SK-N-SH (cell line): ENCODE results near the gene MAD1L1. TPM values are rescaled to one million over a fixed set of nuclear protein-coding genes. Genes with fewer than 3 reads are reported as not detected.

Experiments
- CTCF ChIA-PET: fragments of 300-600, 350-600 bp; formaldehyde crosslinking; extraction: SDS; loops from one replicate; lab custom pipeline; 2021; lab: Yijun Ruan, JAX
- POLR2A ChIA-PET: fragments of 350-600 bp; sonication (Branson Sonifier 250); formaldehyde crosslinking; extraction: SDS; loops from one replicate; lab custom pipeline; 2020; ENCODE audit warnings: antibody characterized with exemption, inconsistent platforms; lab: Yijun Ruan, JAX
- DNase-seq: peaks from one replicate; pipeline ENCODE4 v3.0.0; 2012
- H2AFZ ChIP-seq: fragments of 200-600 bp; sonication (generic); 2 replicates; pipeline ENCODE4 v1.8.1; 2016; ENCODE audit warnings: antibody characterized with exemption, mild to moderate bottlenecking, low read depth
- H3F3A ChIP-seq: fragments of 200-600 bp; sonication (generic); replicated peaks from 2 replicates; pipeline ENCODE3; 2016; ENCODE audit warnings: antibody characterized with exemption, mild to moderate bottlenecking; ENCODE audit not compliant: insufficient read depth
- H3K27ac ChIP-seq, 2 experiments: fragments of 200-500 bp in 1 of 2; fragments of 200-600 bp in 1 of 2; sonication (Bioruptor generic) in 1 of 2; sonication (generic), shearing (Covaris generic) in 1 of 2; 2 replicates each; pipeline versions ENCODE4 v1.5.1 to v1.6.1; 2014 to 2016; ENCODE audit warnings: low read depth in 2 of 2, inconsistent platforms in 1 of 2, low read length in 1 of 2, mild to moderate bottlenecking in 1 of 2, mixed read lengths in 1 of 2
- H3K27me3 ChIP-seq: fragments of 200-600 bp; sonication (generic), shearing (Covaris generic); 2 replicates; pipeline ENCODE4 v1.6.1; 2016; ENCODE audit warnings: mixed run types; ENCODE audit not compliant: insufficient read depth
- H3K36me3 ChIP-seq, 2 experiments: fragments of 200-500 bp in 1 of 2; fragments of 200-600 bp in 1 of 2; sonication (Bioruptor generic) in 1 of 2; sonication (generic) in 1 of 2; replicated peaks in 1 of 2; 2 replicates each; pipeline versions ENCODE3 to v1.5.1; 2014 to 2016; ENCODE audit warnings: low read length in 1 of 2, mild to moderate bottlenecking in 1 of 2; ENCODE audit not compliant: insufficient read depth in 2 of 2, control insufficient read depth in 1 of 2
- H3K4me1 ChIP-seq, 2 experiments: fragments of 200-500 bp in 1 of 2; fragments of 200-600 bp in 1 of 2; sonication (Bioruptor generic) in 1 of 2; sonication (generic), shearing (Covaris generic) in 1 of 2; 2 replicates each; pipeline versions ENCODE4 v1.5.1 to v1.6.1; 2014 to 2016; ENCODE audit warnings: low read depth in 1 of 2, low read length in 1 of 2, mixed run types in 1 of 2; ENCODE audit not compliant: insufficient read depth in 2 of 2, control insufficient read depth in 1 of 2
- H3K4me2 ChIP-seq: fragments of 200-600 bp; sonication (generic), shearing (Covaris generic); 2 replicates; pipeline ENCODE4 v1.6.1; 2017; ENCODE audit warnings: mixed run types
- H3K4me3 ChIP-seq, 2 experiments: fragments of 200-500 bp in 1 of 2; fragments of 200-600 bp in 1 of 2; sonication (Bioruptor generic) in 1 of 2; sonication (generic), shearing (Covaris generic) in 1 of 2; 2 replicates each; pipeline versions ENCODE4 v1.5.1 to v1.8.1; 2014 to 2016; ENCODE audit warnings: low read depth in 2 of 2, inconsistent platforms in 1 of 2, low read length in 1 of 2, mild to moderate bottlenecking in 1 of 2, mixed read lengths in 1 of 2, moderate library complexity in 1 of 2
- H3K79me2 ChIP-seq: fragments of 200-600 bp; sonication (generic); 2 replicates; pipeline ENCODE4 v1.8.1; 2017; ENCODE audit warnings: mild to moderate bottlenecking; ENCODE audit not compliant: insufficient read depth
- H3K9ac ChIP-seq: fragments of 200-600 bp; sonication (generic); 2 replicates; pipeline ENCODE4 v1.6.1; 2017; ENCODE audit warnings: mixed run types
- H3K9me2 ChIP-seq: fragments of 200-600 bp; sonication (generic); 2 replicates; pipeline ENCODE4 v1.6.1; 2017; ENCODE audit warnings: mixed run types
- H3K9me3 ChIP-seq: fragments of 200-600 bp; sonication (generic); 2 replicates; pipeline ENCODE4 v1.6.1; 2017; ENCODE audit warnings: mixed run types, mild to moderate bottlenecking, moderate library complexity
- H4K20me1 ChIP-seq: fragments of 200-600 bp; sonication (generic); 2 replicates; pipeline ENCODE4 v1.6.1; 2017; ENCODE audit warnings: mild to moderate bottlenecking, mixed run types; ENCODE audit not compliant: insufficient read depth
- CTCF ChIP-seq: fragments of 200-600 bp; sonication (generic); IDR thresholded peaks from 2 replicates; pipeline ENCODE4 v1.6.1; 2017; ENCODE audit warnings: antibody characterized with exemption, mild to moderate bottlenecking, moderate library complexity
- ELF1 ChIP-seq: IDR thresholded peaks from 2 replicates; pipeline ENCODE4 v1.4.0; 2012
- FOXM1 ChIP-seq: IDR thresholded peaks from 2 replicates; pipeline ENCODE4 v1.4.0; 2012; ENCODE audit warnings: low read depth, mild to moderate bottlenecking
- GATA2 ChIP-seq: sonication (generic); formaldehyde crosslinking; IDR thresholded peaks from 2 replicates; pipeline ENCODE4 v1.5.0; 2020; ENCODE audit warnings: mild to moderate bottlenecking, missing genetic modification reagents
- JUND ChIP-seq: IDR thresholded peaks from 2 replicates; pipeline ENCODE4 v1.4.0; 2012
- MEF2A ChIP-seq: IDR thresholded peaks from 2 replicates; pipeline ENCODE4 v1.4.0; 2012; ENCODE audit warnings: low read depth, borderline replicate concordance
- NRF1 ChIP-seq: IDR thresholded peaks from 2 replicates; pipeline ENCODE4 v1.6.1; 2012; ENCODE audit warnings: low read depth, mild to moderate bottlenecking, low read length
- RAD21 ChIP-seq: IDR thresholded peaks from 2 replicates; pipeline ENCODE4 v1.6.1; 2012; ENCODE audit warnings: mild to moderate bottlenecking, low read length
- REST ChIP-seq: IDR thresholded peaks from 2 replicates; pipeline ENCODE4 v1.6.1; 2012; ENCODE audit warnings: mild to moderate bottlenecking, low read depth, low read length, moderate library complexity
- RFX5 ChIP-seq: IDR thresholded peaks from 2 replicates; pipeline ENCODE4 v1.6.1; 2012; ENCODE audit warnings: mild to moderate bottlenecking, improper control_type of control experiment, low read length
- SMC3 ChIP-seq: IDR thresholded peaks from 2 replicates; pipeline ENCODE4 v1.6.1; 2012; ENCODE audit warnings: low read depth, low read length, improper control_type of control experiment
- ZBTB33 ChIP-seq: IDR thresholded peaks from 2 replicates; pipeline ENCODE4 v1.4.0; 2012; ENCODE audit warnings: low read depth, borderline replicate concordance
- WGBS: methylation state at CpG from one replicate; pipeline ENCODE4 v1.1.6; 2017; ENCODE audit warnings: low lambda C conversion rate; 5-methylcytosine and 5-hydroxymethylcytosine counted together
- polyA plus RNA-seq, 3 experiments: library from polyadenylated mRNA; depleted of rRNA; stranded (reverse); fragments of >200 nt; gene quantifications; 2 replicates each; pipeline ENCODE4 v1.2.3, GENCODE V29; 2012
- TF ChIP-seq, protein P1 (sequence below): IDR thresholded peaks from 2 replicates; pipeline ENCODE4; 2012

MAD1L1 gene
- polyA plus RNA-seq, 1 of the 3 experiments (the other 2 are of a cell fraction) = 46.2 TPM

GRCh38 chr7:1812509-1813393, 420.0 kb downstream of the MAD1L1 start:
- TF ChIP-seq JUND (no peak), CTCF (0 out of 2 replicates have a peak, but pooled peaks have one; percentile 5), REST (no peak), FOXM1 (no peak), ELF1 (no peak), GATA2 (CRISPR knock-in tag) (peak; percentile 58; the same call in 1 of the 2 replicates), RFX5 (no peak), SMC3 (peak; percentile 42; the same call in 1 of the 2 replicates), MEF2A (no peak), RAD21 (peak; percentile 49), ZBTB33 (no peak), NRF1 (no peak)
- TF ChIP-seq, protein P1, sequence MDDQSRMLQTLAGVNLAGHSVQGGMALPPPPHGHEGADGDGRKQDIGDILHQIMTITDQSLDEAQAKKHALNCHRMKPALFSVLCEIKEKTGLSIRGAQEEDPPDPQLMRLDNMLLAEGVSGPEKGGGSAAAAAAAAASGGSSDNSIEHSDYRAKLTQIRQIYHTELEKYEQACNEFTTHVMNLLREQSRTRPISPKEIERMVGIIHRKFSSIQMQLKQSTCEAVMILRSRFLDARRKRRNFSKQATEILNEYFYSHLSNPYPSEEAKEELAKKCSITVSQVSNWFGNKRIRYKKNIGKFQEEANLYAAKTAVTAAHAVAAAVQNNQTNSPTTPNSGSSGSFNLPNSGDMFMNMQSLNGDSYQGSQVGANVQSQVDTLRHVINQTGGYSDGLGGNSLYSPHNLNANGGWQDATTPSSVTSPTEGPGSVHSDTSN = no peak
- no peaks in the 10 kb centered on the region for H3K36me3 ChIP-seq
- H4K20me1 ChIP-seq = no peaks in the 10 kb centered on the region
- H3K4me1 ChIP-seq = peaks cover 0 to 50% of the 10 kb centered on the region in 2 experiments; a peak in 1 of 4 replicates
- H3K9me3 ChIP-seq = no peaks in the 10 kb centered on the region
- H3K9me2 ChIP-seq = no peaks in the 10 kb centered on the region
- ChIA-PET POLR2A (interaction anchor here (0.6 kb wide), 1 partner anchor 78 kb away, joined by 3 read pairs; no protein-coding TSS in a partner anchor), CTCF (interaction anchor here (0.6 to 2.1 kb wide), 39 partner anchors 11 to 535 kb away, joined by 3 to 12 read pairs (median 3); no protein-coding TSS in a partner anchor)
- H3K9ac ChIP-seq = no peak overlapping the region
- peak; percentile 95 for DNase-seq
- H3K79me2 ChIP-seq = no peaks in the 10 kb centered on the region
- no peak overlapping the region for H3K4me2 ChIP-seq
- peak overlapping the region in 1 of 2 experiments; percentile 77; a peak in 2 of 4 replicates for H3K27ac ChIP-seq
- no peak overlapping the region for H3K4me3 ChIP-seq
- WGBS = 67% methylated on average over 32 of the region's 33 CpGs
- H2AFZ ChIP-seq = no peak overlapping the region
- H3F3A ChIP-seq = no peaks in the 10 kb centered on the region
- no peaks in the 10 kb centered on the region for H3K27me3 ChIP-seq
